Ectodermal cell (in vitro differentiated cells): ENCODE results near the gene ECE1.
"Not testable (repeated sequence)": the region's sequence is repeated elsewhere in the genome, so short reads cannot be mapped to it uniquely, and the experiment has no call there.

ENCODE experiments used
- H3K27ac ChIP-seq: 2 replicates; pipeline ENCODE4 v1.7.0; 2013; ENCODE audit warnings: mild to moderate bottlenecking, low read depth, low read length; ENCODE audit not compliant: insufficient read depth, poor library complexity, severe bottlenecking
- H3K27me3 ChIP-seq: 2 replicates; pipeline ENCODE4 v1.7.0; 2013; ENCODE audit warnings: mild to moderate bottlenecking, low read length; ENCODE audit not compliant: insufficient read depth, control insufficient read depth, poor library complexity, severe bottlenecking
- H3K36me3 ChIP-seq: one replicate; pipeline ENCODE4 v1.7.0; 2013; ENCODE audit warnings: low read length; ENCODE audit not compliant: control insufficient read depth, insufficient read depth
- H3K4me1 ChIP-seq: one replicate; pipeline ENCODE4 v1.7.0; 2013; ENCODE audit warnings: low read length; ENCODE audit not compliant: control insufficient read depth, insufficient read depth
- H3K4me3 ChIP-seq: 2 replicates; pipeline ENCODE4 v1.7.0; 2013; ENCODE audit warnings: low read depth, low read length, control low read depth; ENCODE audit not compliant: insufficient read depth
- H3K9me3 ChIP-seq: 2 replicates; pipeline ENCODE4 v1.7.0; 2013; ENCODE audit warnings: mild to moderate bottlenecking, low read length, moderate library complexity; ENCODE audit not compliant: control insufficient read depth
- WGBS, 2 experiments: methylation state at CpG; one replicate each; pipeline ENCODE4 v1.1.7; 2013; ENCODE audit warnings: missing lambda C conversion rate in 2 of 2; 5-methylcytosine and 5-hydroxymethylcytosine counted together

Gene ECE1

DNA sequence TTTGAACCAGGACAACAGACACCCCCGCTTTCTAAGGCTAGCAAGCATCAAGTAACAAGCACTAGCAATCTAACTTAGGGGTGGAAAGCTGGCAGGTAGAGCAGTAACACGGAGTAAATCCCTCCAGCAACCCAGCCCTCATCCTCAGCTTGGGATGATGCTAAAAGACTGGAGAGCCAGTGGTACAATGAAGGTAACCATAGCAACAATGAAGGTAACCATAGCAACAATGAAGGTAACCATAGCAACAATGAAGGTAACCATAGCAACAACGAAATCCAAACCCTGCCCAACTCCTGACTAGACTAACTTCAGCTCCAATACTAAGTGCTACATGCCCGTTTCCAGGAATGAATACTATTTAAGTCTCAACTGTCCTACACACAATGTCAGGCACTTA is 91.3 kb downstream of the ECE1 start:
- Histone ChIP-seq H3K27ac (no peak overlapping the region), H3K4me1 (no peaks in the 10 kb centered on the region), H3K4me3 (no peak overlapping the region), H3K27me3 (no peaks in the 10 kb centered on the region), H3K36me3 (no peaks in the 10 kb centered on the region), H3K9me3 (no peaks in the 10 kb centered on the region)
- WGBS, 2 experiments: 60 to 64% methylated on average over 4 of the region's 4 CpGs

GRCh38 chr1:21192871-21193270 is 97.4 kb downstream of the ECE1 start:
- Histone ChIP-seq H3K27ac (no peak overlapping the region), H3K36me3 (no peaks in the 10 kb centered on the region), H3K4me3 (no peak overlapping the region), H3K4me1 (no peaks in the 10 kb centered on the region), H3K27me3 (peaks cover 50% of the 10 kb centered on the region), H3K9me3 (no peaks in the 10 kb centered on the region)
- WGBS, 2 experiments: 69 to 70% methylated on average over 4 of the region's 4 CpGs

DNA sequence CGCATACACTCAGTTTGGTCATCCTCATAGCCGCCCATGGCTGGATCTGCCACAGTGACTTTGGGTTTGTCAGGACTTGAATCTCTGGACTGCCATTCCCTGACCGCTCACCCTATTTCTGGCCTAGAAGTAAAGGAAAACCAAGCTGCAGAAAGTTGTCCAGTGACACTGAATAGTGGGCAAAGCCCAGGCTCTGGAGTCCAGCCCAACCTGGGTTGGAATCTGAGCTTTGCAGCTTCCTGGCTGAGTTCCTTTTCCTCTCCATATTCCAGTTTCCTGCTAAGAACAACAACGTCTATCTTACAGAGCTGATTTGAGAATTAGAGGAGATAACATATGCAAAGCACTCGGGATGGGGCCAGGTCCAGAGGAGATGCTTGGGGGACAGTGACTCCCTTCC is 98.0 kb downstream of the ECE1 start:
- Histone ChIP-seq H3K4me1 (no peaks in the 10 kb centered on the region), H3K27ac (no peak overlapping the region), H3K36me3 (no peaks in the 10 kb centered on the region), H3K4me3 (no peak overlapping the region), H3K27me3 (peaks cover 56% of the 10 kb centered on the region), H3K9me3 (no peaks in the 10 kb centered on the region)
- 70 to 76% methylated on average over 5 of the region's 5 CpGs for WGBS, 2 experiments

DNA sequence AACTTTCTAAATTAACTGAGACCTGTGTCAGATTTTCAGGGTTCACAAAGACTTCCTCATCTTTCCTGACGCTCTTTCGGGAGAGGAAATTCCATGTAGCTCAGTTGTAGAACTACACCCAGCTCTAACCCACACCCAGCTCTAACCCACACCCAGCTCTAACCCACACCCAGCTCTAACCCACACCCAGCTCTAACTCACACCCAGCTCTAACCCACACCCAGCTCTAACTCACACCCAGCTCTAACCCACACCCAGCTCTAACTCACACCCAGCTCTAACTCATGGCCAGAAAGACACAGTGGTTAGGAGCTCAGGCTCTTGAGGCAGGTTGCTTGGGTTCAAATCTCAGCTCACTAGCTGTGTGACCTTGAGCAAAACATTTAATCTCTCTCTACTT is 99.5 kb downstream of the ECE1 start:
- H3K27me3 ChIP-seq: peaks cover 61% of the 10 kb centered on the region
- not testable (repeated sequence) for H3K9me3 ChIP-seq, H3K27ac ChIP-seq, H3K4me1 ChIP-seq, H3K36me3 ChIP-seq, H3K4me3 ChIP-seq
- WGBS, 2 experiments: 52 to 63% methylated on average over 2 of the region's 2 CpGs

- Histone ChIP-seq H3K4me3 (no peak overlapping the region), H3K27ac (no peak overlapping the region), H3K27me3 (peaks cover 61% of the 10 kb centered on the region), H3K36me3 (no peaks in the 10 kb centered on the region), H3K9me3 (no peaks in the 10 kb centered on the region), H3K4me1 (no peaks in the 10 kb centered on the region)
- 65 to 77% methylated on average over 1 of the region's 1 CpG for WGBS, 2 experiments
Observed at GRCh38 chr1:21189906-21190500, 100.3 kb downstream of the ECE1 start.

GRCh38 chr1:21189421-21189820 is 100.8 kb downstream of the ECE1 start:
- H3K4me1 ChIP-seq: no peaks in the 10 kb centered on the region
- no peak overlapping the region for H3K27ac ChIP-seq
- no peaks in the 10 kb centered on the region for H3K9me3 ChIP-seq
- no peaks in the 10 kb centered on the region for H3K36me3 ChIP-seq
- 57 to 60% methylated on average over 3 of the region's 3 CpGs for WGBS, 2 experiments
- H3K27me3 ChIP-seq: peaks cover 61% of the 10 kb centered on the region
- no peak overlapping the region for H3K4me3 ChIP-seq

GRCh38 chr1:21188235-21188634 is 102.0 kb downstream of the ECE1 start:
- no peaks in the 10 kb centered on the region for H3K9me3 ChIP-seq
- no peaks in the 10 kb centered on the region for H3K36me3 ChIP-seq
- H3K27ac ChIP-seq: no peak overlapping the region
- H3K4me1 ChIP-seq: no peaks in the 10 kb centered on the region
- WGBS, 2 experiments: 83 to 85% methylated on average over 3 of the region's 3 CpGs
- peaks cover 57% of the 10 kb centered on the region for H3K27me3 ChIP-seq
- H3K4me3 ChIP-seq: no peak overlapping the region

- Histone ChIP-seq H3K27me3 (peaks cover 35% of the 10 kb centered on the region), H3K27ac (no peak overlapping the region), H3K9me3 (no peaks in the 10 kb centered on the region), H3K4me1 (no peaks in the 10 kb centered on the region), H3K36me3 (no peaks in the 10 kb centered on the region), H3K4me3 (no peak overlapping the region)
- WGBS, 2 experiments: 83 to 98% methylated on average over 4 to 5 of the region's 5 CpGs
Observed at GRCh38 chr1:21185221-21185731, 105.0 kb downstream of the ECE1 start.

- Histone ChIP-seq H3K4me3 (no peak overlapping the region), H3K36me3 (no peaks in the 10 kb centered on the region), H3K9me3 (no peaks in the 10 kb centered on the region), H3K4me1 (no peaks in the 10 kb centered on the region), H3K27ac (no peak overlapping the region), H3K27me3 (peaks cover 25% of the 10 kb centered on the region)
- 53 to 63% methylated on average over 1 of the region's 1 CpG for WGBS, 2 experiments
Observed at GRCh38 chr1:21184276-21184675, 106.0 kb downstream of the ECE1 start.

GRCh38 chr1:21182181-21182731 is 108.0 kb downstream of the ECE1 start:
- Histone ChIP-seq H3K27ac (no peak overlapping the region), H3K4me3 (no peak overlapping the region), H3K9me3 (no peaks in the 10 kb centered on the region), H3K4me1 (no peaks in the 10 kb centered on the region), H3K27me3 (peaks cover 5% of the 10 kb centered on the region), H3K36me3 (no peaks in the 10 kb centered on the region)
- WGBS, 2 experiments: 96% methylated on average over 7 of the region's 7 CpGs
